ENCODE data around the gene GADD45G.

- TF ChIP-seq MXI1 (conservative IDR thresholded peaks at IDR 0.05; ENCODE audit: poor library complexity, severe bottlenecking) (no peak), EZH2 (IDR thresholded peaks at IDR 0.05; ENCODE audit: borderline replicate concordance, insufficient read depth, low read length, poor library complexity, severe bottlenecking) (no peak), POLR2AphosphoS5 (IDR thresholded peaks at IDR 0.05) (no peak), CTCF (IDR thresholded peaks at IDR 0.05; ENCODE audit: poor library complexity, severe bottlenecking) (no peak)
Measured at GRCh38 chr9:89598926-89599325, 5.9 kb upstream of the GADD45G start.
